Measurements from ENCODE around the gene ZC2HC1B. TPM values are rescaled to one million over a fixed set of nuclear protein-coding genes. Genes with fewer than 3 reads are reported as not detected.

The ZC2HC1B gene
- polyA plus RNA-seq, 1 of the 3 experiments (the other 2 are of a cell fraction), result not detected

DNA sequence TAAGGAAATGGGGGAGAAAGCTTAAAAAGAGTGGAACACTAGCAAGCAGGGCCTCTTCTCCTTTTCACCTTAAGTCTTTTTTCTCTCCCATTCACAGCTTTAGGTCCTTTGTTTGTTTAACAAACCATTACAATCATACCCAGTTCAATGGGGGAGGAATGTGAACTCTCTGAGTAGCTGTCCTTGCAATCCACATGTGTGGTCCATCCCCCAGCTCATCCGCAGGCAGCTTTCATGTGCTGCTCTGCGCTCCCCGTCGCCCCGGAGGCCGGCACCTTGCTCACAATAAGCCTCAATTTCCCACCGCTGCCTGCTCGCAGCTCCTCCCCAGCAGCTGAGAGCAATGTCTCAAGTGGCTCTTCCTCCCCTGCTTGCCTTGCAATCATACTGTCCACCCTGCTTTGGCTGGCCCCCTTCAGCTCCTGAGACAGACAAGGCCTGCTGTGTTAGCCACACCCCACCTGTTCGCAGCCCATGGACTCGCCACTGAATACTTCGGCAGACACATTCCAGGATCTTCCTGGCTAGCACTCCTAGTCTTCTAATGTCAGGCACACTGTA lies 94.6 kb downstream of the ZC2HC1B start:
- 91% methylated on average over 11 of the region's 11 CpGs for WGBS (ENCODE audit: low lambda C conversion rate)
- H3K4me3 ChIP-seq (ENCODE audit: low read depth in 2 of 2, low read length in 1 of 2), result no peak overlapping the region
- no peaks in the 10 kb centered on the region for H3K36me3 ChIP-seq (replicated peaks in 1 of 2; ENCODE audit: control insufficient read depth in 1 of 2, insufficient read depth in 2 of 2, low read length in 1 of 2)
- no peak for DNase-seq
- no peaks in the 10 kb centered on the region for H3K79me2 ChIP-seq (ENCODE audit: insufficient read depth)
- H3K27me3 ChIP-seq (ENCODE audit: insufficient read depth), result no peaks in the 10 kb centered on the region; the same call in 1 of the 2 replicates
- no peaks in the 10 kb centered on the region for H3K9me3 ChIP-seq
- no peaks in the 10 kb centered on the region for H3F3A ChIP-seq (replicated peaks; ENCODE audit: insufficient read depth)
- H4K20me1 ChIP-seq (ENCODE audit: insufficient read depth), result no peaks in the 10 kb centered on the region
- H2AFZ ChIP-seq (ENCODE audit: low read depth), result no peak overlapping the region
- no peak overlapping the region for H3K4me2 ChIP-seq
- TF ChIP-seq RAD21 (IDR thresholded peaks at IDR 0.05; ENCODE audit: low read length), result no peak
- TF ChIP-seq TCF12 (IDR thresholded peaks at IDR 0.05), result no peak
- no peak for TF ChIP-seq EZH2phosphoT487 (IDR thresholded peaks at IDR 0.05; ENCODE audit: borderline replicate concordance, low read depth)
- TF ChIP-seq, protein P1, sequence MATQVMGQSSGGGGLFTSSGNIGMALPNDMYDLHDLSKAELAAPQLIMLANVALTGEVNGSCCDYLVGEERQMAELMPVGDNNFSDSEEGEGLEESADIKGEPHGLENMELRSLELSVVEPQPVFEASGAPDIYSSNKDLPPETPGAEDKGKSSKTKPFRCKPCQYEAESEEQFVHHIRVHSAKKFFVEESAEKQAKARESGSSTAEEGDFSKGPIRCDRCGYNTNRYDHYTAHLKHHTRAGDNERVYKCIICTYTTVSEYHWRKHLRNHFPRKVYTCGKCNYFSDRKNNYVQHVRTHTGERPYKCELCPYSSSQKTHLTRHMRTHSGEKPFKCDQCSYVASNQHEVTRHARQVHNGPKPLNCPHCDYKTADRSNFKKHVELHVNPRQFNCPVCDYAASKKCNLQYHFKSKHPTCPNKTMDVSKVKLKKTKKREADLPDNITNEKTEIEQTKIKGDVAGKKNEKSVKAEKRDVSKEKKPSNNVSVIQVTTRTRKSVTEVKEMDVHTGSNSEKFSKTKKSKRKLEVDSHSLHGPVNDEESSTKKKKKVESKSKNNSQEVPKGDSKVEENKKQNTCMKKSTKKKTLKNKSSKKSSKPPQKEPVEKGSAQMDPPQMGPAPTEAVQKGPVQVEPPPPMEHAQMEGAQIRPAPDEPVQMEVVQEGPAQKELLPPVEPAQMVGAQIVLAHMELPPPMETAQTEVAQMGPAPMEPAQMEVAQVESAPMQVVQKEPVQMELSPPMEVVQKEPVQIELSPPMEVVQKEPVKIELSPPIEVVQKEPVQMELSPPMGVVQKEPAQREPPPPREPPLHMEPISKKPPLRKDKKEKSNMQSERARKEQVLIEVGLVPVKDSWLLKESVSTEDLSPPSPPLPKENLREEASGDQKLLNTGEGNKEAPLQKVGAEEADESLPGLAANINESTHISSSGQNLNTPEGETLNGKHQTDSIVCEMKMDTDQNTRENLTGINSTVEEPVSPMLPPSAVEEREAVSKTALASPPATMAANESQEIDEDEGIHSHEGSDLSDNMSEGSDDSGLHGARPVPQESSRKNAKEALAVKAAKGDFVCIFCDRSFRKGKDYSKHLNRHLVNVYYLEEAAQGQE (IDR thresholded peaks at IDR 0.05; ENCODE audit: low read depth, low read length), result no peak
- TF ChIP-seq MEF2A (IDR thresholded peaks at IDR 0.05; ENCODE audit: borderline replicate concordance, low read depth), result no peak
- no peak for TF ChIP-seq JUND (IDR thresholded peaks at IDR 0.05)
- no peak for TF ChIP-seq SIN3A (IDR thresholded peaks at IDR 0.05; ENCODE audit: borderline replicate concordance, low read depth, low read length)
- TF ChIP-seq TEAD4 (IDR thresholded peaks at IDR 0.05; ENCODE audit: borderline replicate concordance, insufficient read depth), result no peak
- TF ChIP-seq GATA2 (CRISPR knock-in tag; IDR thresholded peaks at IDR 0.05), result no peak
- TF ChIP-seq RFX5 (IDR thresholded peaks at IDR 0.05; ENCODE audit: low read length), result no peak
- TF ChIP-seq, protein P2, sequence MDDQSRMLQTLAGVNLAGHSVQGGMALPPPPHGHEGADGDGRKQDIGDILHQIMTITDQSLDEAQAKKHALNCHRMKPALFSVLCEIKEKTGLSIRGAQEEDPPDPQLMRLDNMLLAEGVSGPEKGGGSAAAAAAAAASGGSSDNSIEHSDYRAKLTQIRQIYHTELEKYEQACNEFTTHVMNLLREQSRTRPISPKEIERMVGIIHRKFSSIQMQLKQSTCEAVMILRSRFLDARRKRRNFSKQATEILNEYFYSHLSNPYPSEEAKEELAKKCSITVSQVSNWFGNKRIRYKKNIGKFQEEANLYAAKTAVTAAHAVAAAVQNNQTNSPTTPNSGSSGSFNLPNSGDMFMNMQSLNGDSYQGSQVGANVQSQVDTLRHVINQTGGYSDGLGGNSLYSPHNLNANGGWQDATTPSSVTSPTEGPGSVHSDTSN (IDR thresholded peaks at IDR 0.05), result no peak
- no peak overlapping the region for H3K27ac ChIP-seq (ENCODE audit: low read depth in 2 of 2, low read length in 1 of 2)
- no peaks in the 10 kb centered on the region for H3K9me2 ChIP-seq
- no peak overlapping the region for H3K9ac ChIP-seq
- CTCF ChIA-PET, result interaction anchor here (0.7 to 1.8 kb wide), 3 partner anchors 16 to 258 kb away, joined by 3 to 6 read pairs (median 3); no protein-coding TSS in a partner anchor
- POLR2A ChIA-PET, result no interaction called here
- no peaks in the 10 kb centered on the region; a peak in 1 of 4 replicates for H3K4me1 ChIP-seq (ENCODE audit: control insufficient read depth in 1 of 2, insufficient read depth in 2 of 2, low read depth in 1 of 2, low read length in 1 of 2)

DNA sequence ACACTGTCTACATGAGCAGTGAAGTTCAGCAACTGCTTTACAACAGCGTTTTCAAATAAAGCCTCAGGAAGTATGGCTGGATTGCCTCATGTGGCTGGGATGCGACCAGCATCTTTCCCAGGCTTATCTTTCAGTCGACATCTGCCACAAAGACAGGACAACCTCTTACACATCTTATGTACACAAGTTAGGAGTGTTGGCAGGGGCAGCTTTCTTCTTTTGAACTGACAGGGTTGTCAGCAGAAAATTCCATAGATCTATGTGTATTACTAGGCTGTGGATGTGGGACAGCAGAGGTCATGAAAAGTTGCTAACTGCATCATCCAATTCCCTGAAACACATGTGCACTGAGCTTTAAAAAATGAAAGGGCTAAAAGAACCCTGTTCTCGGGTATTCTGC lies 95.7 kb downstream of the ZC2HC1B start:
- Histone ChIP-seq H3K27me3 (ENCODE audit: insufficient read depth) (no peaks in the 10 kb centered on the region; the same call in 1 of the 2 replicates), H3F3A (replicated peaks; ENCODE audit: insufficient read depth) (no peaks in the 10 kb centered on the region), H3K4me3 (ENCODE audit: low read depth in 2 of 2, low read length in 1 of 2) (no peak overlapping the region), H3K27ac (ENCODE audit: low read depth in 2 of 2, low read length in 1 of 2) (no peak overlapping the region), H3K9ac (no peak overlapping the region), H3K9me3 (no peaks in the 10 kb centered on the region), H3K9me2 (no peaks in the 10 kb centered on the region), H3K36me3 (replicated peaks in 1 of 2; ENCODE audit: control insufficient read depth in 1 of 2, insufficient read depth in 2 of 2, low read length in 1 of 2) (no peaks in the 10 kb centered on the region), H4K20me1 (ENCODE audit: insufficient read depth) (no peaks in the 10 kb centered on the region), H3K4me1 (ENCODE audit: control insufficient read depth in 1 of 2, insufficient read depth in 2 of 2, low read depth in 1 of 2, low read length in 1 of 2) (no peaks in the 10 kb centered on the region; a peak in 1 of 4 replicates), H3K79me2 (ENCODE audit: insufficient read depth) (no peaks in the 10 kb centered on the region), H3K4me2 (no peak overlapping the region), H2AFZ (ENCODE audit: low read depth) (no peak overlapping the region)
- WGBS (ENCODE audit: low lambda C conversion rate), result 60% methylated on average over 4 of the region's 4 CpGs
- CTCF ChIA-PET, result interaction anchor here (1.8 kb wide), 1 partner anchor 17 kb away, joined by 6 read pairs; no protein-coding TSS in a partner anchor
- TF ChIP-seq, protein P3, sequence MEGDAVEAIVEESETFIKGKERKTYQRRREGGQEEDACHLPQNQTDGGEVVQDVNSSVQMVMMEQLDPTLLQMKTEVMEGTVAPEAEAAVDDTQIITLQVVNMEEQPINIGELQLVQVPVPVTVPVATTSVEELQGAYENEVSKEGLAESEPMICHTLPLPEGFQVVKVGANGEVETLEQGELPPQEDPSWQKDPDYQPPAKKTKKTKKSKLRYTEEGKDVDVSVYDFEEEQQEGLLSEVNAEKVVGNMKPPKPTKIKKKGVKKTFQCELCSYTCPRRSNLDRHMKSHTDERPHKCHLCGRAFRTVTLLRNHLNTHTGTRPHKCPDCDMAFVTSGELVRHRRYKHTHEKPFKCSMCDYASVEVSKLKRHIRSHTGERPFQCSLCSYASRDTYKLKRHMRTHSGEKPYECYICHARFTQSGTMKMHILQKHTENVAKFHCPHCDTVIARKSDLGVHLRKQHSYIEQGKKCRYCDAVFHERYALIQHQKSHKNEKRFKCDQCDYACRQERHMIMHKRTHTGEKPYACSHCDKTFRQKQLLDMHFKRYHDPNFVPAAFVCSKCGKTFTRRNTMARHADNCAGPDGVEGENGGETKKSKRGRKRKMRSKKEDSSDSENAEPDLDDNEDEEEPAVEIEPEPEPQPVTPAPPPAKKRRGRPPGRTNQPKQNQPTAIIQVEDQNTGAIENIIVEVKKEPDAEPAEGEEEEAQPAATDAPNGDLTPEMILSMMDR (IDR thresholded peaks at IDR 0.05), result no peak
- no peak for TF ChIP-seq FOXM1 (IDR thresholded peaks at IDR 0.05; ENCODE audit: low read depth)
- POLR2A ChIA-PET, result no interaction called here
- no peak for DNase-seq
